Neutrophil (primary cell): ENCODE results near the gene IL2RA.

ENCODE experiments used
- H3K27ac ChIP-seq: fragments of 200-600 bp; sonication (generic); 2 replicates; pipeline ENCODE4 v1.5.1; 2016; ENCODE audit warnings: mild to moderate bottlenecking, moderate library complexity
- H3K27me3 ChIP-seq: fragments of 200-600 bp; sonication (generic); 2 replicates; pipeline ENCODE4 v1.6.0; 2016; ENCODE audit warnings: mild to moderate bottlenecking
- H3K36me3 ChIP-seq: fragments of 200-600 bp; sonication (generic); 2 replicates; pipeline ENCODE4 v1.5.1; 2017
- H3K4me1 ChIP-seq, 2 experiments: fragments of 200-600 bp in 1 of 2; sonication (generic) in 1 of 2; 1 replicate in 1 of 2; 2 replicates in 1 of 2; pipeline versions ENCODE4 v1.5.1 to v1.6.1; 2013 to 2016; ENCODE audit warnings: low read depth in 1 of 2, low read length in 1 of 2, mild to moderate bottlenecking in 1 of 2, moderate library complexity in 1 of 2; ENCODE audit not compliant: control insufficient read depth in 1 of 2, insufficient read depth in 1 of 2
- H3K4me3 ChIP-seq, 2 experiments: fragments of 200-600 bp in 1 of 2; sonication (generic) in 1 of 2; 1 replicate in 1 of 2; 2 replicates in 1 of 2; pipeline ENCODE4 v1.5.1; 2013 to 2016; ENCODE audit warnings: low read depth in 1 of 2, low read length in 1 of 2, mild to moderate bottlenecking in 1 of 2, moderate library complexity in 1 of 2
- H3K9me3 ChIP-seq: fragments of 200-600 bp; sonication (generic); 2 replicates; pipeline ENCODE4 v1.5.1; 2016
- CTCF ChIP-seq: fragments of 200-600 bp; sonication (generic); IDR thresholded peaks from 2 replicates; pipeline ENCODE4 v1.5.1; 2016; ENCODE audit warnings: antibody characterized with exemption

The IL2RA gene

GRCh38 chr10:6088721-6089333, 26.7 kb upstream of the IL2RA start, which contains the start of gene RBM17:
Gene RBM17, plus strand, starts transcription at chr10:6089034. Its CDS starts 8,032 bp downstream, at chr10:6097066.
- no peaks in the 10 kb centered on the region for H3K9me3 ChIP-seq
- peak within 1 kb of the TSS; percentile 82 to 90 for H3K4me3 ChIP-seq
- peak; percentile 100 for TF ChIP-seq CTCF
- H3K4me1 ChIP-seq: peaks cover 57 to 61% of the 10 kb centered on the region in 2 experiments
- H3K27ac ChIP-seq: peak within 1 kb of the TSS; percentile 81
- H3K27me3 ChIP-seq: peaks cover 4% of the 10 kb centered on the region
- H3K36me3 ChIP-seq: no peaks in the 10 kb centered on the region

- peaks cover 35 to 38% of the 10 kb centered on the region in 2 experiments for H3K4me1 ChIP-seq
- H3K36me3 ChIP-seq: no peaks in the 10 kb centered on the region
- H3K9me3 ChIP-seq: no peaks in the 10 kb centered on the region
- peaks cover 12% of the 10 kb centered on the region for H3K27me3 ChIP-seq
- peak overlapping the region in 1 of 2 experiments; percentile 5 for H3K4me3 ChIP-seq
- peak; percentile 83 for TF ChIP-seq CTCF
- peak overlapping the region; percentile 32 for H3K27ac ChIP-seq
Observed at GRCh38 chr10:6086375-6087233, 24.4 kb upstream of the IL2RA start.

GRCh38 chr10:6083523-6084475, 21.6 kb upstream of the IL2RA start:
- Histone ChIP-seq H3K9me3 (no peaks in the 10 kb centered on the region), H3K4me3 (no peak overlapping the region), H3K36me3 (no peaks in the 10 kb centered on the region), H3K27me3 (peaks cover 12% of the 10 kb centered on the region), H3K4me1 (peaks cover 12 to 15% of the 10 kb centered on the region in 2 experiments), H3K27ac (no peak overlapping the region)
- TF ChIP-seq CTCF: no peak

- no peaks in the 10 kb centered on the region for H3K36me3 ChIP-seq
- no peak for TF ChIP-seq CTCF
- H3K4me3 ChIP-seq: no peak overlapping the region
- peaks cover 9% of the 10 kb centered on the region in 2 experiments for H3K4me1 ChIP-seq
- peaks cover 12% of the 10 kb centered on the region for H3K27me3 ChIP-seq
- no peak overlapping the region for H3K27ac ChIP-seq
- H3K9me3 ChIP-seq: no peaks in the 10 kb centered on the region
Observed at GRCh38 chr10:6082496-6083395, 20.6 kb upstream of the IL2RA start.
